KMS-11 (cell line): Measurements from ENCODE around the gene TECTA.

Experiments used
- H2AFZ ChIP-seq: fragments of 200-600 bp; sonication (generic); 2 replicates; pipeline ENCODE4 v1.6.1; 2016; ENCODE audit warnings: antibody characterized with exemption, mixed run types, low read depth
- H3K27ac ChIP-seq: fragments of 200-600 bp; sonication (generic); 2 replicates; pipeline ENCODE4 v1.6.1; 2016; ENCODE audit warnings: mild to moderate bottlenecking, mixed run types
- H3K27me3 ChIP-seq: fragments of 200-600 bp; sonication (generic); 2 replicates; pipeline ENCODE4 v1.6.1; 2017; ENCODE audit warnings: mild to moderate bottlenecking, low read depth, mixed run types, moderate library complexity; ENCODE audit not compliant: insufficient read depth
- H3K36me3 ChIP-seq: fragments of 200-600 bp; sonication (generic); 2 replicates; pipeline ENCODE4 v1.6.1; 2017; ENCODE audit warnings: mild to moderate bottlenecking, mixed run types; ENCODE audit not compliant: insufficient read depth
- H3K4me1 ChIP-seq: fragments of 200-600 bp; sonication (generic); 2 replicates; pipeline ENCODE4 v1.6.1; 2016; ENCODE audit warnings: mild to moderate bottlenecking, low read depth, mixed run types; ENCODE audit not compliant: poor library complexity, severe bottlenecking
- H3K4me2 ChIP-seq: fragments of 200-600 bp; sonication (generic); 2 replicates; pipeline ENCODE4 v1.7.0; 2016; ENCODE audit warnings: mild to moderate bottlenecking, mixed run types
- H3K4me3 ChIP-seq: fragments of 200-600 bp; sonication (generic); IDR thresholded peaks from 2 replicates; pipeline ENCODE4 v1.6.1; 2017; ENCODE audit warnings: low read depth, low read length, mixed read lengths; ENCODE audit not compliant: insufficient read depth
- H3K79me2 ChIP-seq: fragments of 200-600 bp; sonication (generic); 2 replicates; pipeline ENCODE4 v1.6.1; 2016; ENCODE audit warnings: low read depth, mixed run types; ENCODE audit not compliant: insufficient read depth
- H3K9ac ChIP-seq: fragments of 200-600 bp; sonication (generic); 2 replicates; pipeline ENCODE4 v1.6.1; 2016; ENCODE audit warnings: mild to moderate bottlenecking, mixed run types
- H4K20me1 ChIP-seq: fragments of 200-600 bp; sonication (generic); 2 replicates; pipeline ENCODE4 v1.6.1; 2016; ENCODE audit warnings: mild to moderate bottlenecking, mixed run types; ENCODE audit not compliant: insufficient read depth
- CTCF ChIP-seq: fragments of 200-600 bp; sonication (generic); conservative IDR thresholded peaks from 2 replicates; pipeline ENCODE4 v1.6.1; 2017; ENCODE audit warnings: low read depth, mild to moderate bottlenecking, antibody characterized with exemption, low read length, moderate library complexity, mixed read lengths

TECTA gene

GRCh38 chr11:121100943-121101342, at the start of gene TECTA:
TECTA (plus strand) TSS chr11:121101243; CDS start chr11:121102666, 1,423 bp downstream.
- H3K4me1 ChIP-seq, result no peaks in the 10 kb centered on the region
- H3K9ac ChIP-seq, result no peak within 1 kb of the TSS
- H3K36me3 ChIP-seq, result no peaks in the 10 kb centered on the region
- no peak within 1 kb of the TSS for H3K4me3 ChIP-seq
- no peaks in the 10 kb centered on the region for H4K20me1 ChIP-seq
- no peaks in the 10 kb centered on the region for H3K27me3 ChIP-seq
- H3K4me2 ChIP-seq, result no peak within 1 kb of the TSS
- TF ChIP-seq CTCF, result no peak
- no peak within 1 kb of the TSS for H3K27ac ChIP-seq
- H2AFZ ChIP-seq, result no peak within 1 kb of the TSS
- no peaks in the 10 kb centered on the region for H3K79me2 ChIP-seq

- no peaks in the 10 kb centered on the region for H3K79me2 ChIP-seq
- H2AFZ ChIP-seq, result no peak overlapping the region
- H3K27me3 ChIP-seq, result no peaks in the 10 kb centered on the region
- H3K36me3 ChIP-seq, result no peaks in the 10 kb centered on the region
- no peak overlapping the region for H3K4me2 ChIP-seq
- peaks cover 5% of the 10 kb centered on the region for H3K4me1 ChIP-seq
- no peak overlapping the region for H3K4me3 ChIP-seq
- TF ChIP-seq CTCF, result no peak
- no peak overlapping the region for H3K9ac ChIP-seq
- no peaks in the 10 kb centered on the region for H4K20me1 ChIP-seq
- H3K27ac ChIP-seq, result no peak overlapping the region
Measured at GRCh38 chr11:121053244-121053643, 47.8 kb upstream of the TECTA start.

- Histone ChIP-seq H3K27ac (no peak overlapping the region), H3K4me1 (peaks cover 15% of the 10 kb centered on the region), H3K36me3 (no peaks in the 10 kb centered on the region), H3K4me3 (no peak overlapping the region), H3K79me2 (no peaks in the 10 kb centered on the region), H3K27me3 (no peaks in the 10 kb centered on the region), H4K20me1 (no peaks in the 10 kb centered on the region), H3K9ac (no peak overlapping the region), H2AFZ (no peak overlapping the region), H3K4me2 (no peak overlapping the region)
- TF ChIP-seq CTCF, result no peak
Measured at GRCh38 chr11:121054266-121054665, 46.8 kb upstream of the TECTA start.

- H3K4me2 ChIP-seq, result no peak overlapping the region
- H3K36me3 ChIP-seq, result no peaks in the 10 kb centered on the region
- no peak overlapping the region for H2AFZ ChIP-seq
- H3K27ac ChIP-seq, result no peak overlapping the region
- no peak overlapping the region for H3K4me3 ChIP-seq
- H3K27me3 ChIP-seq, result no peaks in the 10 kb centered on the region
- no peak overlapping the region for H3K9ac ChIP-seq
- peaks cover 23% of the 10 kb centered on the region for H3K4me1 ChIP-seq
- H4K20me1 ChIP-seq, result no peaks in the 10 kb centered on the region
- no peak for TF ChIP-seq CTCF
- no peaks in the 10 kb centered on the region for H3K79me2 ChIP-seq
Measured at GRCh38 chr11:121055076-121055475, 46.0 kb upstream of the TECTA start.
